ENCODE results near the gene ARMC7. TPM values are rescaled to one million over a fixed set of nuclear protein-coding genes. Genes with fewer than 3 reads are reported as not detected.
"Not testable (repeated sequence)": the region's sequence is repeated elsewhere in the genome, so short reads cannot be mapped to it uniquely, and the experiment has no call there.

The ARMC7 gene
- total RNA-seq, 4 donors from 2014 or later: 8.2 to 41.1 (median 21.4) TPM

- Histone ChIP-seq H3K27me3 (no peaks in the 10 kb centered on the region), H3K4me3 (peak within 1 kb of the TSS; percentile 34 to 94 (median 77)), H3K27ac (peak within 1 kb of the TSS; percentile 90 to 98 (median 95)), H3K9me3 (no peaks in the 10 kb centered on the region), H3K36me3 (no peaks in the 10 kb centered on the region), H3K4me1 (peaks cover 0 to 49% (median 24%) of the 10 kb centered on the region in 4 donors)
- TF ChIP-seq POLR2A (IDR thresholded peaks at IDR 0.05) (peak; percentile 71), EP300 (IDR thresholded peaks at IDR 0.05; ENCODE audit: low read depth) (no peak), CTCF (IDR thresholded peaks at IDR 0.05) (peak; percentile 55 to 88 (median 71)), POLR2AphosphoS5 (IDR thresholded peaks at IDR 0.05) (peak in 2 of 3 donors; percentile 84 to 90)
- intact Hi-C loops (cut with DNase I; ENCODE audit: low total_unique reads): no loop called here
- in situ Hi-C loops (cut with MboI; ENCODE audit: low pct_ligation_motif_present in 1 of 4, low pct_unique_long_range_greater_than_20kb in 1 of 4, low sequenced_read_pairs in 3 of 4): no loop called here
- WGBS, 2 donors (ENCODE audit: low coverage in 1 of 2): 0 to 10% methylated on average over 2 to 42 of the region's 82 CpGs
- DNase-seq: peak; percentile 90
Observed at GRCh38 chr17:75131278-75132017, 21.7 kb downstream of the ARMC7 start, which contains the start of gene NT5C. Gene NT5C (minus strand): TSS chr17:75131742. CDS start chr17:75131707, 35 bp downstream.

GRCh38 chr17:75132018-75133000 lies 22.5 kb downstream of the ARMC7 start:
- H3K36me3 ChIP-seq; in situ Hi-C loops (cut with MboI; ENCODE audit: low pct_ligation_motif_present in 1 of 4, low pct_unique_long_range_greater_than_20kb in 1 of 4, low sequenced_read_pairs in 3 of 4): not testable (repeated sequence)

GRCh38 chr17:75133001-75133400 lies 23.2 kb downstream of the ARMC7 start:
- intact Hi-C loops (cut with DNase I; ENCODE audit: low total_unique reads): no loop called here
- H3K27ac ChIP-seq: no peak overlapping the region
- TF ChIP-seq POLR2AphosphoS5 (IDR thresholded peaks at IDR 0.05) (no peak), CTCF (IDR thresholded peaks at IDR 0.05) (no peak), POLR2A (IDR thresholded peaks at IDR 0.05) (no peak), EP300 (IDR thresholded peaks at IDR 0.05; ENCODE audit: low read depth) (no peak)
- no peaks in the 10 kb centered on the region for H3K9me3 ChIP-seq
- no peaks in the 10 kb centered on the region for H3K27me3 ChIP-seq
- no peak overlapping the region for H3K4me3 ChIP-seq
- peaks cover 0 to 35% (median 20%) of the 10 kb centered on the region in 4 donors for H3K4me1 ChIP-seq
- in situ Hi-C loops (cut with MboI; ENCODE audit: low pct_ligation_motif_present in 1 of 4, low pct_unique_long_range_greater_than_20kb in 1 of 4, low sequenced_read_pairs in 3 of 4): no loop called here
- no peak for DNase-seq
- no peaks in the 10 kb centered on the region for H3K36me3 ChIP-seq
- WGBS, 2 donors (ENCODE audit: low coverage in 1 of 2): 88 to 92% methylated on average over 2 to 3 of the region's 3 CpGs

More at GRCh38 chr17:75132018-75133000, 22.5 kb downstream of the ARMC7 start:
- H3K27me3 ChIP-seq; H3K9me3 ChIP-seq; intact Hi-C loops (cut with DNase I; ENCODE audit: low total_unique reads); DNase-seq: not testable (repeated sequence)
- peak overlapping the region; percentile 34 to 94 (median 77) for H3K4me3 ChIP-seq
- peaks cover 0 to 41% (median 23%) of the 10 kb centered on the region in 4 donors for H3K4me1 ChIP-seq
- H3K27ac ChIP-seq: peak overlapping the region; percentile 90 to 98 (median 95)
- 74 to 79% methylated on average over 21 to 40 of the region's 40 CpGs for WGBS, 2 donors (ENCODE audit: low coverage in 1 of 2)

GRCh38 chr17:75133607-75134347 lies 24.0 kb downstream of the ARMC7 start:
- H3K27me3 ChIP-seq; H3K27ac ChIP-seq; H3K4me3 ChIP-seq; H3K9me3 ChIP-seq; DNase-seq; in situ Hi-C loops (cut with MboI; ENCODE audit: low pct_ligation_motif_present in 1 of 4, low pct_unique_long_range_greater_than_20kb in 1 of 4, low sequenced_read_pairs in 3 of 4); H3K36me3 ChIP-seq; intact Hi-C loops (cut with DNase I; ENCODE audit: low total_unique reads): not testable (repeated sequence)
- H3K4me1 ChIP-seq: peaks cover 0 to 28% (median 12%) of the 10 kb centered on the region in 4 donors
- 87 to 91% methylated on average over 10 to 14 of the region's 14 CpGs for WGBS, 2 donors (ENCODE audit: low coverage in 1 of 2)
